Activated naive CD8-positive, alpha-beta T cell treated with anti-CD3 and anti-CD28 coated beads for 36 hours (primary cell): ENCODE measurements around the gene PTCH1. TPM values are rescaled to one million over a fixed set of nuclear protein-coding genes. Genes with fewer than 3 reads are reported as not detected.

Experiments
- DNase-seq: peaks from one replicate; pipeline ENCODE4 v3.0.0; 2021
- H3K27ac Mint-ChIP-seq: one replicate; pipeline ENCODE4 v1.8.0; 2022; ENCODE audit warnings: mild to moderate bottlenecking, moderate library complexity, mixed read lengths
- H3K27me3 Mint-ChIP-seq: one replicate; pipeline ENCODE4 v1.8.0; 2022; ENCODE audit warnings: mild to moderate bottlenecking, mixed read lengths
- H3K36me3 Mint-ChIP-seq: one replicate; pipeline ENCODE4 v1.8.0; 2021; ENCODE audit warnings: mild to moderate bottlenecking, mixed read lengths
- H3K4me1 Mint-ChIP-seq: one replicate; pipeline ENCODE4 v1.8.0; 2021; ENCODE audit warnings: mixed read lengths
- H3K4me3 Mint-ChIP-seq: one replicate; pipeline ENCODE4 v1.8.0; 2022; ENCODE audit warnings: mild to moderate bottlenecking, moderate library complexity, mixed read lengths
- H3K9me3 Mint-ChIP-seq: one replicate; pipeline ENCODE4 v1.8.0; 2022; ENCODE audit warnings: mixed read lengths
- total RNA-seq, 2 experiments: library from RNA; stranded (reverse); gene quantifications; one replicate each; pipeline ENCODE4 v1.2.3, GENCODE V29; 2021

The PTCH1 gene
- total RNA-seq, result 1 to 10 TPM; 4.8 to 6.1 TPM

- H3K4me1 Mint-ChIP-seq, result peaks cover 27% of the 10 kb centered on the region
- peaks cover 16% of the 10 kb centered on the region for H3K9me3 Mint-ChIP-seq
- peak within 1 kb of the TSS; percentile 93 for H3K4me3 Mint-ChIP-seq
- peaks cover 20% of the 10 kb centered on the region for H3K36me3 Mint-ChIP-seq
- DNase-seq, result peak; percentile 50
- H3K27me3 Mint-ChIP-seq, result peaks cover 20% of the 10 kb centered on the region
- H3K27ac Mint-ChIP-seq, result peak within 1 kb of the TSS; percentile 88
These were observed at the start of gene PTCH1 for GRCh38 chr9:95516734-95517558. PTCH1 (minus strand) TSS chr9:95516971.

- no peak overlapping the region for H3K4me3 Mint-ChIP-seq
- H3K9me3 Mint-ChIP-seq, result no peaks in the 10 kb centered on the region
- H3K27ac Mint-ChIP-seq, result no peak overlapping the region
These were observed 49.2 kb upstream of the PTCH1 start for GRCh38 chr9:95565982-95566381.

GRCh38 chr9:95561913-95562312 lies 45.1 kb upstream of the PTCH1 start:
- Mint-ChIP-seq H3K36me3 (peaks cover 2% of the 10 kb centered on the region), H3K9me3 (no peaks in the 10 kb centered on the region), H3K27ac (no peak overlapping the region), H3K4me3 (no peak overlapping the region), H3K27me3 (peaks cover 18% of the 10 kb centered on the region), H3K4me1 (peaks cover 3% of the 10 kb centered on the region)
- no peak for DNase-seq

More at GRCh38 chr9:95565982-95566381, 49.2 kb upstream of the PTCH1 start:
- Mint-ChIP-seq H3K36me3 (no peaks in the 10 kb centered on the region), H3K27me3 (peaks cover 14% of the 10 kb centered on the region), H3K4me1 (peaks cover 14% of the 10 kb centered on the region)
- DNase-seq, result no peak

- Mint-ChIP-seq H3K27me3 (peaks cover 42% of the 10 kb centered on the region), H3K27ac (no peak overlapping the region), H3K36me3 (peaks cover 2% of the 10 kb centered on the region), H3K4me3 (no peak overlapping the region), H3K9me3 (no peaks in the 10 kb centered on the region), H3K4me1 (peaks cover 5% of the 10 kb centered on the region)
- DNase-seq, result no peak
These were observed 40.4 kb upstream of the PTCH1 start for GRCh38 chr9:95557142-95557541.

- H3K9me3 Mint-ChIP-seq, result no peaks in the 10 kb centered on the region
- DNase-seq, result no peak
- no peak overlapping the region for H3K4me3 Mint-ChIP-seq
- H3K4me1 Mint-ChIP-seq, result peaks cover 2% of the 10 kb centered on the region
- H3K36me3 Mint-ChIP-seq, result peaks cover 2% of the 10 kb centered on the region
- no peak overlapping the region for H3K27ac Mint-ChIP-seq
- peaks cover 42% of the 10 kb centered on the region for H3K27me3 Mint-ChIP-seq
These were observed 39.8 kb upstream of the PTCH1 start for GRCh38 chr9:95556521-95556920.

- Mint-ChIP-seq H3K36me3 (peaks cover 2% of the 10 kb centered on the region), H3K9me3 (no peaks in the 10 kb centered on the region), H3K4me3 (peak overlapping the region; percentile 33), H3K27me3 (peaks cover 42% of the 10 kb centered on the region), H3K4me1 (peaks cover 2% of the 10 kb centered on the region), H3K27ac (no peak overlapping the region)
- DNase-seq, result peak; percentile 40
These were observed 36.2 kb upstream of the PTCH1 start for GRCh38 chr9:95552814-95553546.

GRCh38 chr9:95552255-95552654 lies 35.5 kb upstream of the PTCH1 start:
- H3K4me3 Mint-ChIP-seq, result no peak overlapping the region
- no peak for DNase-seq
- peaks cover 40% of the 10 kb centered on the region for H3K27me3 Mint-ChIP-seq
- H3K9me3 Mint-ChIP-seq, result no peaks in the 10 kb centered on the region
- H3K36me3 Mint-ChIP-seq, result peaks cover 1% of the 10 kb centered on the region
- H3K27ac Mint-ChIP-seq, result no peak overlapping the region
- peaks cover 2% of the 10 kb centered on the region for H3K4me1 Mint-ChIP-seq

GRCh38 chr9:95551406-95551805 lies 34.6 kb upstream of the PTCH1 start:
- no peaks in the 10 kb centered on the region for H3K9me3 Mint-ChIP-seq
- peaks cover 2% of the 10 kb centered on the region for H3K4me1 Mint-ChIP-seq
- H3K36me3 Mint-ChIP-seq, result no peaks in the 10 kb centered on the region
- no peak for DNase-seq
- H3K4me3 Mint-ChIP-seq, result no peak overlapping the region
- H3K27me3 Mint-ChIP-seq, result peaks cover 38% of the 10 kb centered on the region
- no peak overlapping the region for H3K27ac Mint-ChIP-seq

- Mint-ChIP-seq H3K9me3 (no peaks in the 10 kb centered on the region), H3K27me3 (no peaks in the 10 kb centered on the region), H3K4me1 (no peaks in the 10 kb centered on the region), H3K4me3 (no peak overlapping the region), H3K27ac (no peak overlapping the region), H3K36me3 (no peaks in the 10 kb centered on the region)
- no peak for DNase-seq
These were observed 29.2 kb upstream of the PTCH1 start for GRCh38 chr9:95545831-95546567.

- no peak overlapping the region for H3K4me3 Mint-ChIP-seq
- no peaks in the 10 kb centered on the region for H3K9me3 Mint-ChIP-seq
- peaks cover 16% of the 10 kb centered on the region for H3K27me3 Mint-ChIP-seq
- DNase-seq, result no peak
- H3K36me3 Mint-ChIP-seq, result no peaks in the 10 kb centered on the region
- H3K4me1 Mint-ChIP-seq, result no peaks in the 10 kb centered on the region
- H3K27ac Mint-ChIP-seq, result no peak overlapping the region
These were observed 17.4 kb upstream of the PTCH1 start for GRCh38 chr9:95533996-95534680.

GRCh38 chr9:95529910-95530309 lies 13.1 kb upstream of the PTCH1 start:
- Mint-ChIP-seq H3K27ac (no peak overlapping the region), H3K27me3 (peaks cover 30% of the 10 kb centered on the region), H3K4me1 (no peaks in the 10 kb centered on the region), H3K9me3 (no peaks in the 10 kb centered on the region), H3K4me3 (no peak overlapping the region), H3K36me3 (no peaks in the 10 kb centered on the region)
- no peak for DNase-seq

GRCh38 chr9:95528908-95529502 lies 12.2 kb upstream of the PTCH1 start:
- H3K4me3 Mint-ChIP-seq, result no peak overlapping the region
- no peaks in the 10 kb centered on the region for H3K9me3 Mint-ChIP-seq
- peaks cover 27% of the 10 kb centered on the region for H3K27me3 Mint-ChIP-seq
- no peak overlapping the region for H3K27ac Mint-ChIP-seq
- H3K36me3 Mint-ChIP-seq, result no peaks in the 10 kb centered on the region
- no peak for DNase-seq
- H3K4me1 Mint-ChIP-seq, result no peaks in the 10 kb centered on the region

GRCh38 chr9:95522871-95523370 lies 6.2 kb upstream of the PTCH1 start:
- H3K4me3 Mint-ChIP-seq, result no peak overlapping the region
- H3K27me3 Mint-ChIP-seq, result peaks cover 11% of the 10 kb centered on the region
- H3K4me1 Mint-ChIP-seq, result no peaks in the 10 kb centered on the region
- no peak for DNase-seq
- peaks cover 2% of the 10 kb centered on the region for H3K36me3 Mint-ChIP-seq
- no peak overlapping the region for H3K27ac Mint-ChIP-seq
- peaks cover 16% of the 10 kb centered on the region for H3K9me3 Mint-ChIP-seq

GRCh38 chr9:95521699-95522098 lies 4.9 kb upstream of the PTCH1 start:
- H3K27me3 Mint-ChIP-seq, result peaks cover 6% of the 10 kb centered on the region
- H3K27ac Mint-ChIP-seq, result no peak overlapping the region
- peaks cover 2% of the 10 kb centered on the region for H3K36me3 Mint-ChIP-seq
- peaks cover 16% of the 10 kb centered on the region for H3K9me3 Mint-ChIP-seq
- no peak overlapping the region for H3K4me3 Mint-ChIP-seq
- no peak for DNase-seq
- H3K4me1 Mint-ChIP-seq, result peaks cover under 1% of the 10 kb centered on the region
